ENCODE results near the gene RFK.

The RFK gene

GRCh38 chr9:76419782-76420380 lies 25.7 kb upstream of the RFK start:
- ATAC-seq: no peak
- no peaks in the 10 kb centered on the region for H3K36me3 Mint-ChIP-seq
- peaks cover 13% of the 10 kb centered on the region for H3K4me1 Mint-ChIP-seq
- no peak for DNase-seq (ENCODE audit: low spot score in 2 of 2)
- no peak overlapping the region for H3K27ac Mint-ChIP-seq
- no peaks in the 10 kb centered on the region for H3K9me3 Mint-ChIP-seq
- no peak overlapping the region for H3K4me3 Mint-ChIP-seq

GRCh38 chr9:76417394-76417793 lies 23.2 kb upstream of the RFK start:
- no peaks in the 10 kb centered on the region for H3K4me1 Mint-ChIP-seq
- no peaks in the 10 kb centered on the region for H3K36me3 Mint-ChIP-seq
- DNase-seq (ENCODE audit: low spot score in 2 of 2) (no peak), ATAC-seq (no peak)
- peaks cover 9% of the 10 kb centered on the region for H3K9me3 Mint-ChIP-seq
- no peak overlapping the region for H3K4me3 Mint-ChIP-seq
- H3K27ac Mint-ChIP-seq: no peak overlapping the region

DNA sequence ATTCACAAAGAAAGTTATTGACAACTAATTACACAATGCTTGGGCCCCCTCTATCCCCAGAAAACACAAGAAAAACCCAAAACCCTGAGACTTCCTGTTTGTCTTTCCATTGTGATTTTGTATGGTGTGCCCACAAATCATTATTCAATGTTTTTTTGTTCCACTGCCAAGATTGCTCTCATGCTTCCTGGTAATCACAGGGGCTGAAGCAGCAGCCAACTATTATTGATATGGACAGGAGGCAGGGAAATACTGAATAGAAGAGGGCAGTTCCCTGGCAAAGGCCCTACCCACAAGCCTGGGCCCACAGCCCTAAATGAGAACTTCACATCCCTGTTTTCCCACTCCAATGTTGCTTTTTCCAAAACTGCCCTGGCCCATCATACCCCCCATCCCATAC lies 21.5 kb upstream of the RFK start:
- no peak for ATAC-seq
- Mint-ChIP-seq H3K27ac (no peak overlapping the region), H3K9me3 (peaks cover 9% of the 10 kb centered on the region), H3K4me3 (no peak overlapping the region), H3K4me1 (no peaks in the 10 kb centered on the region), H3K36me3 (no peaks in the 10 kb centered on the region)
- no peak for DNase-seq (ENCODE audit: low spot score in 2 of 2)

GRCh38 chr9:76415154-76415553 lies 20.9 kb upstream of the RFK start:
- Mint-ChIP-seq H3K4me3 (no peak overlapping the region), H3K36me3 (no peaks in the 10 kb centered on the region), H3K27ac (no peak overlapping the region), H3K4me1 (no peaks in the 10 kb centered on the region), H3K9me3 (peaks cover 9% of the 10 kb centered on the region)
- DNase-seq (ENCODE audit: low spot score in 2 of 2): no peak
- no peak for ATAC-seq

DNA sequence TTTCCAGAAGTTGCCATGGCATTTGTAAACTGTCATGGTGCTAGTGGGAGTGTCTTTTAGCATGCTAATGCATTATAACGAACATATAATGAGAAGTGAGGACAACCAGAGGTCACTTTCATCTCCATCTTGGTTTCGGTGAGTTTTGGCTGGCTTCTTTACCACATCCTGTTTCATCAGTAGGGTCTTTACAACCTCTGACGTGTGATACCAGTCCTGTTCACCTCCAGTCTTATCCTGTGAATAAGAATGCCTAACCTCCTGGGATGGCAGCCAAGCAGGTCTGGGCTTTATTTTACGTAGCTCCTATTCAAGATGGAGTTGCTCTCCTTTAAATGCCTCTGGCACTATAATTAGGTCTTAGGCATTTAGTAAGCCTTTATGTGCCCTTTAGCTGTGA lies 20.4 kb upstream of the RFK start:
- DNase-seq (ENCODE audit: low spot score in 2 of 2): no peak
- Mint-ChIP-seq H3K9me3 (peaks cover 9% of the 10 kb centered on the region), H3K4me1 (no peaks in the 10 kb centered on the region), H3K4me3 (no peak overlapping the region), H3K27ac (no peak overlapping the region), H3K36me3 (no peaks in the 10 kb centered on the region)
- no peak for ATAC-seq

- Mint-ChIP-seq H3K27ac (no peak overlapping the region), H3K4me3 (no peak overlapping the region), H3K4me1 (no peaks in the 10 kb centered on the region), H3K36me3 (no peaks in the 10 kb centered on the region), H3K9me3 (peaks cover 9% of the 10 kb centered on the region)
- ATAC-seq (no peak), DNase-seq (ENCODE audit: low spot score in 2 of 2) (no peak)
These were observed 19.4 kb upstream of the RFK start for GRCh38 chr9:76413658-76414057.

GRCh38 chr9:76412638-76413037 lies 18.4 kb upstream of the RFK start:
- Mint-ChIP-seq H3K36me3 (no peaks in the 10 kb centered on the region), H3K9me3 (peaks cover 9% of the 10 kb centered on the region), H3K27ac (no peak overlapping the region), H3K4me3 (no peak overlapping the region), H3K4me1 (no peaks in the 10 kb centered on the region)
- ATAC-seq (no peak), DNase-seq (ENCODE audit: low spot score in 2 of 2) (no peak)

DNA sequence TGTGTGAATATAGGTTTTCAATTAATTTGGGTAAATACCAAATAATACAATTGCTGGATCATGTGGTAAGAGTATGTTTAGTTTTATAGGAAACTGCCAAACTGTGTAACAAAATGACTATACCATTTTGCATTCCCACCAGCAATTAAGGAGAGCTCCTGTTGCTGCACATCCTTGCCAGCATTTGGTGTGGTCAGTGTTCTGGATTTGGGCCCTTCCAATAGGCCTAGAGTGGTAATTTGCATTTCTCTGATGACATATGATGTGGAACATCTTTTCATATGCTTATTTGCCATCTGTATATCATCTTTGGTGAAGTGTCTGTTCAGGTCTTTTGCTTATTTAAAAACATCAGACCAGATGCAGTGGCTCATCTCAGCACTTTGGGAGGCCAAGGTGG lies 11.6 kb upstream of the RFK start:
- H3K9me3 Mint-ChIP-seq: no peaks in the 10 kb centered on the region
- H3K4me3 Mint-ChIP-seq: no peak overlapping the region
- H3K27ac Mint-ChIP-seq: no peak overlapping the region
- DNase-seq (ENCODE audit: low spot score in 2 of 2) (no peak), ATAC-seq (no peak)
- H3K36me3 Mint-ChIP-seq: no peaks in the 10 kb centered on the region
- peaks cover 12% of the 10 kb centered on the region for H3K4me1 Mint-ChIP-seq

- ATAC-seq: no peak
- Mint-ChIP-seq H3K27ac (no peak overlapping the region), H3K9me3 (no peaks in the 10 kb centered on the region), H3K36me3 (no peaks in the 10 kb centered on the region), H3K4me1 (peaks cover 14% of the 10 kb centered on the region), H3K4me3 (no peak overlapping the region)
- DNase-seq (ENCODE audit: low spot score in 2 of 2): no peak
These were observed 11.1 kb upstream of the RFK start for GRCh38 chr9:76405340-76405739.

- no peak overlapping the region for H3K27ac Mint-ChIP-seq
- DNase-seq (ENCODE audit: low spot score in 2 of 2): no peak
These were observed 10.2 kb upstream of the RFK start for GRCh38 chr9:76404401-76404800.

GRCh38 chr9:76403352-76403751 lies 9.1 kb upstream of the RFK start:
- Mint-ChIP-seq H3K36me3 (no peaks in the 10 kb centered on the region), H3K27ac (peak overlapping the region; percentile 74), H3K4me1 (peaks cover 17% of the 10 kb centered on the region), H3K4me3 (peak overlapping the region; percentile 7), H3K9me3 (no peaks in the 10 kb centered on the region)
- DNase-seq (ENCODE audit: low spot score in 2 of 2) (no peak), ATAC-seq (peak; percentile 92)

More at GRCh38 chr9:76404401-76404800, 10.2 kb upstream of the RFK start:
- Mint-ChIP-seq H3K9me3 (no peaks in the 10 kb centered on the region), H3K4me3 (no peak overlapping the region), H3K4me1 (peaks cover 17% of the 10 kb centered on the region), H3K36me3 (no peaks in the 10 kb centered on the region)
- no peak for ATAC-seq

DNA sequence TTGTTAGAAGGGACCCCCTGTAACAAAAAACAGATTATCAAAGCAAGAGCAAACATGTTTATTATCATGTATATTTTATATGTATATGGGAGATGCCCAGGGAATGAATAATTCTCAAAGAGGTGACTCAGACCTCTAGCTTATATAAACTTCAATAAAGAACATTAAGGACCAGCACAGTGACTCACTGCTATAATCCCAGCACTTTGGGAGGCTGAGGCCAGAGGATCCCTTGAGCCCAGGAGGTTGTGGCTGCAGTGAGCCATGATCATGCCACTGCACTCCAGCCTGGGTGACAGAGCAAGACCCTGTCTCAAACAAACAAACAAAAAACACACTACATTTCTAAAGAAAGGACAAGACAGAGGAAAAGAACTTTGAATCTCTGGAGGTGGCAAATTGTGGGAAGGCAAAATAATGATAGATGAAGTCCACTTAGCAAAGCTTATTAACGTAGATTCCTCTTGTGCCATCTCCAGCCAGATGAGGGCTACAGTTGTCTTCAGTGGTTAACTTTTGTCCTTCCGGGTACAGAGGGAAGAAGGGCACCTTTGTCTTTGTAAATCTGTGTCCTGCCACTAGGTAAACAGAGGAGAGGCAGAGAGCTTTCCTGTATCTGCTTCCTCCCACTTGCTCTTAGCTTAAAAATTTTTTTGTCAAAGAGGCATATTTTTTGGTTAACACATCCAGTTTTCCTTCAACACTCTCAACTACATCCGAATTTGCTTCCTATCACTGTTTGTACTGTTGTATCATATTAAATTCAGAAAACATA lies 7.5 kb upstream of the RFK start:
- ATAC-seq (no peak), DNase-seq (ENCODE audit: low spot score in 2 of 2) (no peak)
- H3K4me3 Mint-ChIP-seq: no peak overlapping the region
- H3K27ac Mint-ChIP-seq: no peak overlapping the region
- no peaks in the 10 kb centered on the region for H3K9me3 Mint-ChIP-seq
- H3K4me1 Mint-ChIP-seq: peaks cover 17% of the 10 kb centered on the region
- H3K36me3 Mint-ChIP-seq: no peaks in the 10 kb centered on the region

DNA sequence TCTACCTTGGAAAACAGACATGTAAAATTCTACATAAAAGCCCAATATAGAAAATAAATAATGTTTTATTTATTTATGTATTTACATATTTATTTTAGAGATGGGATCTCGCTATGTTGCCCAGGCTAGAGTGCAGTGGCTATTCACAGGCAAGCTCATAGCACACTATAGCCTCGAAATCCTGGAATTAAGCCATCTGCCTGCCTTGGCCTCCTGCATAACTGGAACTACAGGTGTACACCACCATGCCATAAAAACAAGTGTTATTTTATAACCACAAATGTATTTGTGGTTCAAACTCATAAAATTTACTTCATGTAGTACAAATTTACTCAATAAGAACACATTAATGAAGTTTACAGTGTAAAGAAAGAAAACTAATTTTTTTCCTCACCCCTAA lies 7.0 kb upstream of the RFK start:
- Mint-ChIP-seq H3K4me1 (peaks cover 17% of the 10 kb centered on the region), H3K4me3 (no peak overlapping the region), H3K36me3 (no peaks in the 10 kb centered on the region), H3K27ac (no peak overlapping the region), H3K9me3 (no peaks in the 10 kb centered on the region)
- ATAC-seq (no peak), DNase-seq (ENCODE audit: low spot score in 2 of 2) (no peak)

DNA sequence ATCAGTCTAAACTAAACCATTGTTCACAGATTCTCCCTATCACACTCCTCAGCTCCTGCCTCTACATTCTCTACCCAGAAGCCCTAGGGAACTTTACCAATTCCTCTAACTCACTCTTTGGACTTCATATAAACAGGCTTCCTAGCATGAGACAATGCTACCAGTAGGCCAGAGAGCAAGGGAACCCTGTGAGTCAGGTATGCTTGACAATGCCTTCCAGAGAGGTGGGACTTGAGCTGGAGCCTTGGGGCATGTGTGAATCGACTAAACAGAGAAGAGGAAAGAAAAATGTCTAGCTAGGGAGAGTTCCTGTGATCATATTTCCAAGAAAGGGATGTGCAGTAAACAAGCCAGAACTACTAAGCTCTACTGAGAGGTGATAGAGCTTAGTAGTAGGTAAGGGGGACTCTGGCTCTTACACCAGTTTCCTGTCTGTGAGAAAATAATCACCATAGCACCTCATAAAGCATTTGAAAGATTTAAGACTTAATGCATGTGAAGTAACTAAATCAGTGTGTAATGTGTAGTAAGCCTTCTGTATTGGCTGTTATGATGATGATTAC lies 6.4 kb upstream of the RFK start:
- DNase-seq (ENCODE audit: low spot score in 2 of 2) (no peak), ATAC-seq (peak; percentile 57)
- Mint-ChIP-seq H3K4me1 (peaks cover 18% of the 10 kb centered on the region), H3K27ac (no peak overlapping the region), H3K9me3 (no peaks in the 10 kb centered on the region), H3K36me3 (no peaks in the 10 kb centered on the region), H3K4me3 (no peak overlapping the region)

GRCh38 chr9:76399856-76400255 lies 5.6 kb upstream of the RFK start:
- DNase-seq (ENCODE audit: low spot score in 2 of 2) (no peak), ATAC-seq (no peak)
- Mint-ChIP-seq H3K27ac (no peak overlapping the region), H3K9me3 (no peaks in the 10 kb centered on the region), H3K4me3 (no peak overlapping the region), H3K4me1 (peaks cover 26% of the 10 kb centered on the region), H3K36me3 (peaks cover 2% of the 10 kb centered on the region)

DNA sequence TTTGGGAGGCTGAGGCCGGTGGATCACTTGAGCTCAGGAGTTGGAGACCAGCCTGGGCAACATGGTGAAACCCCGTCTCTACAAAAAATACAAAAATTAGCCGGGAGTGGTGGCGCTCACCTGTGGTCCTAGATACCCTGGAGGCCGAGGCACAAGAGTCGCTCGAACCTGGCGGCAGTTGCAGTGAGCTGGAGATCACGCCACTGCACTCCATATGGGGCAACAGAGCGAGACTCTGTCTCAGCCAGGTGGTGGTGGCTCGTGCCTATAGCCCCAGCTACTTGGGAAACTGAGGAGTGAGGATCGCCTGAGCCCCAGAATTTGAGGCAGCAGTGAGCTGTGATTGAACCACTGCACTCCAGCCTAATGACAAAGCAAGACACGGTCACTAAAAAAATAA lies 2.4 kb upstream of the RFK start:
- ATAC-seq: no peak
- H3K27ac Mint-ChIP-seq: no peak overlapping the region
- H3K4me1 Mint-ChIP-seq: peaks cover 27% of the 10 kb centered on the region
- peaks cover 19% of the 10 kb centered on the region for H3K36me3 Mint-ChIP-seq
- H3K4me3 Mint-ChIP-seq: no peak overlapping the region
- H3K9me3 Mint-ChIP-seq: no peaks in the 10 kb centered on the region
- DNase-seq (ENCODE audit: low spot score in 2 of 2): no peak
